H9 (cell line): ENCODE data around the gene CDSN. TPM values are rescaled to one million over a fixed set of nuclear protein-coding genes. Genes with fewer than 3 reads are reported as not detected.
A peak's percentile ranks its signal among the peaks of the same experiment; 100 is the strongest.

Source experiments
- DNase-seq: peaks from one replicate; pipeline ENCODE4 v3.0.0-alpha.2; 2017
- H2AFZ ChIP-seq: one replicate; pipeline ENCODE4 v1.6.1; 2013; ENCODE audit warnings: mild to moderate bottlenecking, low read length, control low read depth, moderate library complexity
- H2AK5ac ChIP-seq: 2 replicates; pipeline ENCODE4 v1.6.1; 2013; ENCODE audit warnings: low read length, control low read depth, mixed read lengths; ENCODE audit not compliant: insufficient read length
- H2BK120ac ChIP-seq: one replicate; pipeline ENCODE4 v1.6.1; 2013; ENCODE audit warnings: low read depth, mild to moderate bottlenecking, low read length, control low read depth, inconsistent platforms; ENCODE audit not compliant: poor library complexity, severe bottlenecking
- H2BK12ac ChIP-seq: 2 replicates; pipeline ENCODE4 v1.6.1; 2013; ENCODE audit warnings: low read length, control low read depth, mixed read lengths, low read depth; ENCODE audit not compliant: insufficient read length
- H2BK15ac ChIP-seq: 2 replicates; pipeline ENCODE4 v1.6.1; 2013; ENCODE audit warnings: low read depth, low read length, control low read depth
- H2BK20ac ChIP-seq: one replicate; pipeline ENCODE4 v1.6.1; 2013; ENCODE audit warnings: low read depth, mild to moderate bottlenecking, low read length, control low read depth, inconsistent platforms; ENCODE audit not compliant: poor library complexity, severe bottlenecking
- H2BK5ac ChIP-seq: 2 replicates; pipeline ENCODE4 v1.6.1; 2013; ENCODE audit warnings: low read length, control low read depth, mixed read lengths; ENCODE audit not compliant: insufficient read length
- H3K14ac ChIP-seq: 2 replicates; pipeline ENCODE4 v1.6.1; 2013; ENCODE audit warnings: low read length, control low read depth; ENCODE audit not compliant: insufficient read depth
- H3K18ac ChIP-seq: 2 replicates; pipeline ENCODE4 v1.6.1; 2013; ENCODE audit warnings: low read depth, mild to moderate bottlenecking, mixed read lengths, low read length, control low read depth; ENCODE audit not compliant: insufficient read length
- H3K23ac ChIP-seq: 2 replicates; pipeline ENCODE4 v1.6.1; 2013; ENCODE audit warnings: low read length, control low read depth, mixed read lengths, low read depth; ENCODE audit not compliant: insufficient read length
- H3K23me2 ChIP-seq: 2 replicates; pipeline ENCODE4 v1.6.1; 2013; ENCODE audit warnings: low read depth, mild to moderate bottlenecking, mixed read lengths, low read length, control low read depth; ENCODE audit not compliant: insufficient read length, poor library complexity, severe bottlenecking
- H3K27ac ChIP-seq: 2 replicates; pipeline ENCODE4 v1.5.1; 2013; ENCODE audit warnings: low read length, control low read depth, mixed read lengths, low read depth; ENCODE audit not compliant: insufficient read length
- H3K27me3 ChIP-seq: 2 replicates; pipeline ENCODE4 v1.6.1; 2013; ENCODE audit warnings: low read length, control low read depth, inconsistent platforms; ENCODE audit not compliant: insufficient read depth
- H3K4ac ChIP-seq: 2 replicates; pipeline ENCODE4 v1.6.1; 2013; ENCODE audit warnings: low read depth, mild to moderate bottlenecking, control low read depth, inconsistent platforms, low read length, moderate library complexity
- H3K4me1 ChIP-seq: 2 replicates; pipeline ENCODE4 v1.6.1; 2013; ENCODE audit warnings: low read length, control low read depth, inconsistent platforms; ENCODE audit not compliant: insufficient read depth
- H3K4me2 ChIP-seq: 2 replicates; pipeline ENCODE4 v1.6.1; 2013; ENCODE audit warnings: low read length, control low read depth, mixed read lengths; ENCODE audit not compliant: insufficient read length, insufficient read depth
- H3K56ac ChIP-seq: 2 replicates; pipeline ENCODE4 v1.6.1; 2013; ENCODE audit warnings: low read depth, mild to moderate bottlenecking, mixed read lengths, low read length, control low read depth; ENCODE audit not compliant: insufficient read length
- H3K79me1 ChIP-seq: 2 replicates; pipeline ENCODE4 v1.6.1; 2013; ENCODE audit warnings: low read depth, mild to moderate bottlenecking, moderate library complexity, low read length, control low read depth, inconsistent platforms; ENCODE audit not compliant: insufficient read depth, poor library complexity, severe bottlenecking
- H3K79me2 ChIP-seq: 2 replicates; pipeline ENCODE4 v1.6.1; 2013; ENCODE audit warnings: low read length, control low read depth, inconsistent platforms; ENCODE audit not compliant: insufficient read depth
- H3K9ac ChIP-seq: 2 replicates; pipeline ENCODE4 v1.6.1; 2013; ENCODE audit warnings: low read length, control low read depth, mixed read lengths; ENCODE audit not compliant: insufficient read length; ENCODE audit errors: extremely low read depth
- H3K9me3 ChIP-seq: one replicate; pipeline ENCODE4 v1.6.1; 2013; ENCODE audit warnings: low read depth, low read length, inconsistent platforms; ENCODE audit not compliant: control insufficient read depth
- H3T11ph ChIP-seq: one replicate; pipeline ENCODE4 v1.6.1; 2013; ENCODE audit warnings: mild to moderate bottlenecking, low read length, control low read depth, inconsistent platforms
- H4K20me1 ChIP-seq: one replicate; pipeline ENCODE4 v1.6.1; 2013; ENCODE audit not compliant: control insufficient read depth, insufficient read length, insufficient read depth
- H4K5ac ChIP-seq: 2 replicates; pipeline ENCODE4 v1.6.1; 2013; ENCODE audit warnings: low read depth, mild to moderate bottlenecking, mixed read lengths, low read length, control low read depth; ENCODE audit not compliant: insufficient read length
- H4K8ac ChIP-seq: replicated peaks from 2 replicates; pipeline ENCODE4 v1.6.1; 2013; ENCODE audit warnings: low read length, control low read depth, mixed read lengths, low read depth; ENCODE audit not compliant: insufficient read length
- H4K91ac ChIP-seq: 2 replicates; pipeline ENCODE4 v1.6.1; 2013; ENCODE audit warnings: low read depth, mild to moderate bottlenecking, moderate library complexity, mixed read lengths, low read length, control low read depth; ENCODE audit not compliant: insufficient read length
- H3K27ac Mint-ChIP-seq, 3 experiments: 2 replicates in 2 of 3; 3 replicates in 1 of 3; pipeline ENCODE4 v1.8.0; 2020 to 2021; ENCODE audit warnings: mixed read lengths in 3 of 3, mild to moderate bottlenecking in 1 of 3, moderate library complexity in 1 of 3
- H3K27me3 Mint-ChIP-seq: 2 replicates; pipeline ENCODE4 v1.8.0; 2021; ENCODE audit warnings: low read depth, mild to moderate bottlenecking, moderate library complexity, mixed read lengths
- H3K36me3 Mint-ChIP-seq, 3 experiments: 2 replicates in 2 of 3; 3 replicates in 1 of 3; pipeline ENCODE4 v1.8.0; 2020 to 2021; ENCODE audit warnings: low read depth in 3 of 3, mixed read lengths in 3 of 3; ENCODE audit not compliant: insufficient read depth in 1 of 3
- H3K4me1 Mint-ChIP-seq, 2 experiments: 2 replicates each; pipeline ENCODE4 v1.8.0; 2020; ENCODE audit warnings: mixed read lengths in 2 of 2
- H3K4me3 Mint-ChIP-seq, 2 experiments: 2 replicates in 1 of 2; 3 replicates in 1 of 2; pipeline ENCODE4 v1.8.0; 2020 to 2021; ENCODE audit warnings: mild to moderate bottlenecking in 2 of 2, mixed read lengths in 2 of 2, moderate library complexity in 1 of 2
- H3K9me3 Mint-ChIP-seq, 2 experiments: 2 replicates in 1 of 2; 3 replicates in 1 of 2; pipeline ENCODE4 v1.8.0; 2020; ENCODE audit warnings: mild to moderate bottlenecking in 2 of 2, mixed read lengths in 2 of 2, moderate library complexity in 1 of 2
- CTCF ChIP-seq: fragments of 200-600 bp; sonication (generic); conservative IDR thresholded peaks from 3 replicates; pipeline ENCODE4 v1.8.0; 2021; ENCODE audit warnings: antibody characterized with exemption, mild to moderate bottlenecking
- WGBS: extraction: QIAGEN DNeasy Blood & Tissue Kit; methylation state at CpG from one replicate; pipeline ENCODE4 v1.1.7; 2013; ENCODE audit warnings: missing lambda C conversion rate, low lambda C conversion rate, mixed read lengths; ENCODE audit not compliant: insufficient read length; ENCODE audit errors: extremely low coverage; 5-methylcytosine and 5-hydroxymethylcytosine counted together
- long read RNA-seq: library from polyadenylated mRNA; unstranded; transcript quantifications from one replicate; pipeline ENCODE4 v2.0.0, GENCODE V29; 2020
- total RNA-seq: library from RNA; stranded (reverse); gene quantifications from 2 replicates; pipeline ENCODE4 v1.2.1, GENCODE V29; 2021

The CDSN gene
- not detected in 2 replicates for total RNA-seq
- long read RNA-seq: 0 reads

GRCh38 chr6:31120151-31120915 lies at the start of gene CDSN:
TSS of gene CDSN (minus strand) at chr6:31120446. CDS start at chr6:31120419, 27 bp downstream.
- no CpG with 5 or more reads among the region's 26 CpGs for WGBS
- Histone ChIP-seq H3K79me1 (no peaks in the 10 kb centered on the region), H3K23me2 (no peaks in the 10 kb centered on the region), H3K4me2 (no peak within 1 kb of the TSS), H3K14ac (no peak within 1 kb of the TSS; the same call in 1 of the 2 replicates), H3K27ac (no peak within 1 kb of the TSS), H3K4me1 (no peaks in the 10 kb centered on the region), H4K5ac (no peak within 1 kb of the TSS), H3K9me3 (no peaks in the 10 kb centered on the region), H4K20me1 (no peaks in the 10 kb centered on the region), H3K18ac (no peak within 1 kb of the TSS), H3K27me3 (no peaks in the 10 kb centered on the region), H3K23ac (no peak within 1 kb of the TSS), H2BK12ac (no peak within 1 kb of the TSS), H3K79me2 (no peaks in the 10 kb centered on the region), H2BK5ac (no peak within 1 kb of the TSS), H2AFZ (no peak within 1 kb of the TSS), H3K56ac (no peak within 1 kb of the TSS), H2AK5ac (no peak within 1 kb of the TSS), H2BK20ac (no peak within 1 kb of the TSS), H4K8ac (no peak within 1 kb of the TSS), H3T11ph (no peak within 1 kb of the TSS), H3K9ac (no peak within 1 kb of the TSS), H2BK15ac (no peak within 1 kb of the TSS), H3K4ac (no peak within 1 kb of the TSS), H2BK120ac (no peak within 1 kb of the TSS), H4K91ac (no peak within 1 kb of the TSS)
- DNase-seq: no peak
- peaks cover 18% of the 10 kb centered on the region in 2 experiments for H3K4me1 Mint-ChIP-seq
- H3K27me3 Mint-ChIP-seq: peaks cover 11% of the 10 kb centered on the region
- no peaks in the 10 kb centered on the region for H3K36me3 Mint-ChIP-seq
- peak within 1 kb of the TSS in 1 of 3 experiments; percentile 55; a peak in 1 of 7 replicates for H3K27ac Mint-ChIP-seq
- no peaks in the 10 kb centered on the region for H3K9me3 Mint-ChIP-seq
- TF ChIP-seq CTCF: no peak
- H3K4me3 Mint-ChIP-seq: no peak within 1 kb of the TSS
